ENCODE data around the gene SHANK2.

GRCh38 chr11:71282581-71283351 is 30.4 kb upstream of the SHANK2 start:
- TF ChIP-seq POLR2A (IDR thresholded peaks at IDR 0.05) (no peak), CTCF (IDR thresholded peaks at IDR 0.05) (no peak)
